ENCODE results near the gene SRP72. TPM values are rescaled to one million over a fixed set of nuclear protein-coding genes. Genes with fewer than 3 reads are reported as not detected.

Gene SRP72
- polyA plus RNA-seq, 1 donor (not counting 4 experiments of a cell fraction or from before 2014, with no cell fraction given) = 126 TPM

- dilution Hi-C loops (cut with MboI; ENCODE audit: extremely low pct_ligation_motif_present, low sequenced_read_pairs) = no loop called here
- H2AFZ ChIP-seq (ENCODE audit: control insufficient read depth, low read length) = no peak overlapping the region
These were observed 69.7 kb downstream of the SRP72 start for GRCh38 chr4:56537147-56537546.

GRCh38 chr4:56540826-56541225, 73.4 kb downstream of the SRP72 start:
- Histone ChIP-seq H3K4me1 (ENCODE audit: control insufficient read depth, extremely low read depth, insufficient read depth, low read length) (peaks cover 3% of the 10 kb centered on the region), H3K4me2 (ENCODE audit: control insufficient read depth, extremely low read depth, insufficient read depth, low read depth, low read length) (no peak overlapping the region), H3K36me3 (ENCODE audit: control insufficient read depth in 2 of 2, extremely low read depth in 1 of 2, insufficient read depth in 2 of 2, low read length in 2 of 2) (no peaks in the 10 kb centered on the region), H3K9me3 (ENCODE audit: control insufficient read depth, low read depth, low read length) (no peaks in the 10 kb centered on the region), H3K27ac (ENCODE audit: control insufficient read depth, insufficient read depth, low read length) (no peak overlapping the region), H3K9me1 (ENCODE audit: control insufficient read depth, extremely low read depth, insufficient read depth, low read length) (no peaks in the 10 kb centered on the region), H3K9ac (ENCODE audit: control insufficient read depth, extremely low read depth, insufficient read depth, low read length) (no peak overlapping the region), H3K79me2 (ENCODE audit: control insufficient read depth, insufficient read depth, low read length) (no peaks in the 10 kb centered on the region), H4K20me1 (ENCODE audit: control insufficient read depth, extremely low read depth, insufficient read depth, low read length) (no peaks in the 10 kb centered on the region), H2AFZ (ENCODE audit: control insufficient read depth, low read length) (no peak overlapping the region), H3K27me3 (ENCODE audit: control insufficient read depth, extremely low read depth, insufficient read depth, low read length) (no peaks in the 10 kb centered on the region), H3K4me3 (ENCODE audit: control insufficient read depth in 2 of 3, extremely low read depth in 1 of 3, insufficient read depth in 2 of 3, low read depth in 1 of 3, low read length in 3 of 3) (no peak overlapping the region)
- DNase-seq (ENCODE audit: low read depth, low spot score) (no peak), FAIRE-seq (no peak)
- dilution Hi-C loops (cut with MboI; ENCODE audit: extremely low pct_ligation_motif_present, low sequenced_read_pairs) = no loop called here
- TF ChIP-seq CTCF (optimal IDR thresholded peaks at IDR 0.05 in 1 of 3, IDR thresholded peaks at IDR 0.05 in 1 of 3, conservative IDR thresholded peaks at IDR 0.05 in 1 of 3; ENCODE audit: extremely low read depth in 1 of 3, insufficient read depth in 2 of 3, low read length in 3 of 3) (no peak), EZH2 (IDR thresholded peaks at IDR 0.05; ENCODE audit: low read length) (no peak)

More at GRCh38 chr4:56537147-56537546, 69.7 kb downstream of the SRP72 start:
- H3K9me1 ChIP-seq (ENCODE audit: control insufficient read depth, extremely low read depth, insufficient read depth, low read length) = no peaks in the 10 kb centered on the region
- no peaks in the 10 kb centered on the region for H3K9me3 ChIP-seq (ENCODE audit: control insufficient read depth, low read depth, low read length)
- H3K9ac ChIP-seq (ENCODE audit: control insufficient read depth, extremely low read depth, insufficient read depth, low read length) = no peak overlapping the region
- TF ChIP-seq CTCF (optimal IDR thresholded peaks at IDR 0.05 in 1 of 3, IDR thresholded peaks at IDR 0.05 in 1 of 3, conservative IDR thresholded peaks at IDR 0.05 in 1 of 3; ENCODE audit: extremely low read depth in 1 of 3, insufficient read depth in 2 of 3, low read length in 3 of 3) (no peak), EZH2 (IDR thresholded peaks at IDR 0.05; ENCODE audit: low read length) (no peak)
- no peaks in the 10 kb centered on the region for H3K36me3 ChIP-seq (ENCODE audit: control insufficient read depth in 2 of 2, extremely low read depth in 1 of 2, insufficient read depth in 2 of 2, low read length in 2 of 2)
- no peaks in the 10 kb centered on the region for H3K4me1 ChIP-seq (ENCODE audit: control insufficient read depth, extremely low read depth, insufficient read depth, low read length)
- DNase-seq (ENCODE audit: low read depth, low spot score) (no peak), FAIRE-seq (no peak)
- H3K4me3 ChIP-seq (ENCODE audit: control insufficient read depth in 2 of 3, extremely low read depth in 1 of 3, insufficient read depth in 2 of 3, low read depth in 1 of 3, low read length in 3 of 3) = no peak overlapping the region
- H3K79me2 ChIP-seq (ENCODE audit: control insufficient read depth, insufficient read depth, low read length) = no peaks in the 10 kb centered on the region
- H3K27me3 ChIP-seq (ENCODE audit: control insufficient read depth, extremely low read depth, insufficient read depth, low read length) = peaks cover 6% of the 10 kb centered on the region
- H4K20me1 ChIP-seq (ENCODE audit: control insufficient read depth, extremely low read depth, insufficient read depth, low read length) = no peaks in the 10 kb centered on the region
- no peak overlapping the region for H3K27ac ChIP-seq (ENCODE audit: control insufficient read depth, insufficient read depth, low read length)
- H3K4me2 ChIP-seq (ENCODE audit: control insufficient read depth, extremely low read depth, insufficient read depth, low read depth, low read length) = no peak overlapping the region

Measured in keratinocyte (primary cell).